HUES64 (cell line): Measurements from ENCODE around the gene ARL2BP.

Source experiments
- H3K27ac ChIP-seq: 2 replicates; pipeline ENCODE4 v1.7.0; 2013; ENCODE audit warnings: low read depth, low read length, inconsistent platforms
- H3K27me3 ChIP-seq: 2 replicates; pipeline ENCODE4 v1.6.1; 2013; ENCODE audit warnings: mild to moderate bottlenecking, low read length; ENCODE audit not compliant: insufficient read depth
- H3K36me3 ChIP-seq: 2 replicates; pipeline ENCODE4 v1.6.1; 2013; ENCODE audit warnings: mild to moderate bottlenecking, low read length; ENCODE audit not compliant: insufficient read depth
- H3K4me1 ChIP-seq: 2 replicates; pipeline ENCODE4 v1.6.1; 2013; ENCODE audit warnings: mild to moderate bottlenecking, low read length, moderate library complexity; ENCODE audit not compliant: insufficient read depth
- H3K4me3 ChIP-seq: 2 replicates; pipeline ENCODE4 v1.5.1; 2013; ENCODE audit warnings: mild to moderate bottlenecking, low read length, moderate library complexity
- H3K9ac ChIP-seq: 2 replicates; pipeline ENCODE4 v1.6.1; 2013; ENCODE audit warnings: mild to moderate bottlenecking, low read depth, low read length
- H3K9me3 ChIP-seq: 2 replicates; pipeline ENCODE4 v1.6.1; 2013; ENCODE audit warnings: low read depth, low read length; ENCODE audit not compliant: insufficient read depth
- WGBS: fragments of 150-250, 120-280 bp; methylation state at CpG from one replicate; pipeline ENCODE4 v1.1.7; 2013; ENCODE audit warnings: missing lambda C conversion rate; 5-methylcytosine and 5-hydroxymethylcytosine counted together

Gene ARL2BP

DNA sequence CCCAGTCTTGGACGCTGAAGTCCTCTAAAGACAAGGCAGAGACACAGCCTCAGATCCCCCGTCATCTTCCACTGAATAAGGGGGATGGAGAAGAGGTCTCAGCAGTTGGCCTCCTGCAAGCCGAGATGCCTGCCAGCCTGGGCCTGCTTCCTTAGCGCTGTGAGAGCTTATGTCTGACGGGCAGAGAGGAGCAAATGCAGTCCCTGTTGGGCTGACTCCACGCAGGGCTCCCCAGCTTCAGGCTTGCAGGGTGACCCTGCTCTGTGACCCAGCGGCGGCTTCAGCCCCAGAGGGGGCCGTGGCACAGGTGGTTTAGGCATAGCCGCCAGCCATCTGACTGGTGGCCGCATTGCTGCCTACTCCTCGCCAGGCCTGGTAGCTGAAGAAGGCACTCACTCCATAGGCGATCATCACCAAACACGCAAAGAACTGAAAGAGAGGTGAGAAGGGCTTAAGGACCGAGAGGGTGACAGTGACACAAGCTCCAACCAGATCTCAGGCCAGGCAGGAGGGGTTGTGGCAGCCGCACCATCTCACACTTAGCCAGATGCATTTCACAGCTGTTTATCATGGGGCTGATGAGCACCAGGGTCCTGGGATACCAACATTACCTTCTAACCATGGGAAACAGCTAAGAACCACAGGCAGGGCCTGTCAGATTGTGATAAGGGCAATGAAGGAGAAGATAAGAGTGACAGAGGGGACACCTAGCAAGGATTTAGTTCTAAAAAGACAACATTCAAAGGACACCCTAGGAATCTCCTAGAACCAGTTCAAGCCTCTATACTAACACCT is 11.7 kb downstream of the ARL2BP start:
- WGBS, result 92% methylated on average over 16 of the region's 16 CpGs
- H3K4me3 ChIP-seq, result no peak overlapping the region
- no peak overlapping the region for H3K27ac ChIP-seq
- peaks cover 12% of the 10 kb centered on the region for H3K4me1 ChIP-seq
- H3K27me3 ChIP-seq, result no peaks in the 10 kb centered on the region
- no peak overlapping the region for H3K9ac ChIP-seq
- peaks cover 21% of the 10 kb centered on the region for H3K36me3 ChIP-seq
- H3K9me3 ChIP-seq, result peaks cover 3% of the 10 kb centered on the region; the same call in 1 of the 2 replicates

GRCh38 chr16:57257455-57258070 is 12.5 kb downstream of the ARL2BP start:
- 94% methylated on average over 13 of the region's 13 CpGs for WGBS

GRCh38 chr16:57258226-57258909 is 13.3 kb downstream of the ARL2BP start:
- 95% methylated on average over 18 of the region's 18 CpGs for WGBS
- no peaks in the 10 kb centered on the region for H3K27me3 ChIP-seq
- H3K4me3 ChIP-seq, result no peak overlapping the region
- H3K36me3 ChIP-seq, result peaks cover 6% of the 10 kb centered on the region; the same call in 1 of the 2 replicates
- peaks cover 12% of the 10 kb centered on the region for H3K4me1 ChIP-seq
- H3K9ac ChIP-seq, result no peak overlapping the region
- no peak overlapping the region for H3K27ac ChIP-seq
- H3K9me3 ChIP-seq, result no peaks in the 10 kb centered on the region

More at GRCh38 chr16:57257455-57258070, 12.5 kb downstream of the ARL2BP start:
- no peak overlapping the region for H3K4me3 ChIP-seq
- H3K9ac ChIP-seq, result no peak overlapping the region
- peaks cover 14% of the 10 kb centered on the region for H3K36me3 ChIP-seq
- no peaks in the 10 kb centered on the region for H3K9me3 ChIP-seq
- peaks cover 12% of the 10 kb centered on the region for H3K4me1 ChIP-seq
- H3K27me3 ChIP-seq, result no peaks in the 10 kb centered on the region
- no peak overlapping the region for H3K27ac ChIP-seq

GRCh38 chr16:57258910-57259475 is 13.9 kb downstream of the ARL2BP start:
- Histone ChIP-seq H3K36me3 (peaks cover 3% of the 10 kb centered on the region; the same call in 1 of the 2 replicates), H3K9me3 (no peaks in the 10 kb centered on the region), H3K27me3 (no peaks in the 10 kb centered on the region), H3K27ac (no peak overlapping the region; the same call in 1 of the 2 replicates), H3K4me1 (peaks cover 12% of the 10 kb centered on the region), H3K4me3 (no peak overlapping the region), H3K9ac (no peak overlapping the region)
- 86% methylated on average over 1 of the region's 1 CpG for WGBS

GRCh38 chr16:57260294-57260929 is 15.4 kb downstream of the ARL2BP start:
- no peaks in the 10 kb centered on the region for H3K27me3 ChIP-seq
- WGBS, result 18% methylated on average over 16 of the region's 16 CpGs
- no peaks in the 10 kb centered on the region for H3K9me3 ChIP-seq
- H3K36me3 ChIP-seq, result 0 out of 2 replicates have a peak, but pooled peaks cover 3% of the 10 kb centered on the region
- H3K27ac ChIP-seq, result peak overlapping the region; percentile 80
- peaks cover 12% of the 10 kb centered on the region for H3K4me1 ChIP-seq
- peak overlapping the region; percentile 13; the same call in 1 of the 2 replicates for H3K4me3 ChIP-seq
- peak overlapping the region; percentile 53 for H3K9ac ChIP-seq

GRCh38 chr16:57261806-57262205 is 16.7 kb downstream of the ARL2BP start:
- H3K4me3 ChIP-seq, result no peak overlapping the region
- H3K9me3 ChIP-seq, result no peaks in the 10 kb centered on the region
- H3K36me3 ChIP-seq, result no peaks in the 10 kb centered on the region
- H3K9ac ChIP-seq, result no peak overlapping the region
- no peak overlapping the region for H3K27ac ChIP-seq
- H3K4me1 ChIP-seq, result peaks cover 17% of the 10 kb centered on the region
- no peaks in the 10 kb centered on the region for H3K27me3 ChIP-seq
- WGBS, result 94% methylated on average over 9 of the region's 9 CpGs

GRCh38 chr16:57262841-57263540 is 17.9 kb downstream of the ARL2BP start:
- Histone ChIP-seq H3K4me3 (no peak overlapping the region), H3K4me1 (peaks cover 17% of the 10 kb centered on the region), H3K27ac (no peak overlapping the region), H3K9ac (no peak overlapping the region), H3K36me3 (no peaks in the 10 kb centered on the region), H3K9me3 (no peaks in the 10 kb centered on the region), H3K27me3 (no peaks in the 10 kb centered on the region)
- 91% methylated on average over 17 of the region's 17 CpGs for WGBS

DNA sequence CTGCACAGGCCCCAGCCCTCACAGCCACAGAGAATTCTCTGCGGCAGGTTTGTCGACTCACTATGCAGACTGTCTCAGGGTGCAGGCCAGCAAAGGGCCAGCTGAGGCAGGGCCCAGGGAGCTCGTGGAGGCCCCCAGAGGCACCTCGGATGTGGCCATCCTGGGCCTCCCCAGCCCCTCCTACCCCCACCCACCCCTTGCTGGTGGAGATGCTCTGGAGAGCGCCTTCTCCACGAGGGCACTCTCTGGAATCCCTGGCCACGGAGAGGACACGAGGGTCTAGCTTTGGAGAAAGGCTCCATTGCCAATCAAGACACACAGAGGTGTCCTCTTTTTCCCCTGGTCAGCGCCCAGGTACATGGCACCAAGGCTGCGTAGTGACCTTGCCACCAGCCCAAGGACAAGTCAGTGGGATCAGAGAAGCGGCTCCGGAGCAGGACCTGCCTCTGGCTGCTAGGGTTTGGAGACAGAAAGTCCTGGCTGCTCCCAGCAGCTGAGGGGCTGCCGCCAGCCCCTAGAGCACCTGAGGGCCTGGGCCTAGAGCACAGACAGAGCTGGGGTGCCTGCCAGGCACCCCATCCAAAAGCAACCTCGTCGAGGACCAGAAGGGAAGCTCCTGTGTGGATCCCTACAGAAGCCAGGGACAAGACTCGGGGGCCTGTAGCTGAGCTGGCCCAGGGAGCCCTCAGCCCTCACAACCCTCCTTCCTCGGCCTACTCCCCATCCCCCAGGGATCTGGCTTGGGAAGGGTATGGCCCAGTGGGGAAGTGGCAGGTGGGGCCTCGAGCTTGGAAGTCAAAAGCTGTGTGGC is 18.7 kb downstream of the ARL2BP start:
- Histone ChIP-seq H3K9ac (no peak overlapping the region), H3K4me1 (peaks cover 17% of the 10 kb centered on the region), H3K27ac (no peak overlapping the region), H3K27me3 (no peaks in the 10 kb centered on the region), H3K9me3 (no peaks in the 10 kb centered on the region), H3K36me3 (no peaks in the 10 kb centered on the region), H3K4me3 (no peak overlapping the region)
- WGBS, result 89% methylated on average over 17 of the region's 18 CpGs

GRCh38 chr16:57264381-57264780 is 19.3 kb downstream of the ARL2BP start:
- Histone ChIP-seq H3K9ac (no peak overlapping the region), H3K27ac (no peak overlapping the region), H3K36me3 (no peaks in the 10 kb centered on the region), H3K4me1 (peaks cover 17% of the 10 kb centered on the region), H3K27me3 (no peaks in the 10 kb centered on the region), H3K4me3 (no peak overlapping the region), H3K9me3 (no peaks in the 10 kb centered on the region)
- 93% methylated on average over 8 of the region's 8 CpGs for WGBS

- H3K36me3 ChIP-seq, result no peaks in the 10 kb centered on the region
- no peaks in the 10 kb centered on the region for H3K9me3 ChIP-seq
- no peak overlapping the region for H3K4me3 ChIP-seq
- no peak overlapping the region for H3K27ac ChIP-seq
- no peaks in the 10 kb centered on the region for H3K27me3 ChIP-seq
- H3K4me1 ChIP-seq, result peaks cover 12% of the 10 kb centered on the region
- no peak overlapping the region for H3K9ac ChIP-seq
- WGBS, result 91% methylated on average over 11 of the region's 11 CpGs
Measured at GRCh38 chr16:57264950-57265371, 19.9 kb downstream of the ARL2BP start.
